Fibroblast of skin of back (primary cell): ENCODE measurements around the gene CYB5RL. TPM values are rescaled to one million over a fixed set of nuclear protein-coding genes. Genes with fewer than 3 reads are reported as not detected.
A peak's percentile ranks its signal among the peaks of the same experiment; 100 is the strongest.
"Not testable (repeated sequence)": the region's sequence is repeated elsewhere in the genome, so short reads cannot be mapped to it uniquely, and the experiment has no call there.

Source experiments
- DNase-seq: peaks from one replicate; pipeline ENCODE4 v3.0.0-alpha.2; 2013
- polyA plus RNA-seq, 2 experiments: library from polyadenylated mRNA; unstranded; fragments of 120-200 nt; gene quantifications; one replicate each; pipeline ENCODE4 v1.2.1, GENCODE V29; 2013; ENCODE audit not compliant: insufficient read length in 2 of 2

Gene CYB5RL, protein sequence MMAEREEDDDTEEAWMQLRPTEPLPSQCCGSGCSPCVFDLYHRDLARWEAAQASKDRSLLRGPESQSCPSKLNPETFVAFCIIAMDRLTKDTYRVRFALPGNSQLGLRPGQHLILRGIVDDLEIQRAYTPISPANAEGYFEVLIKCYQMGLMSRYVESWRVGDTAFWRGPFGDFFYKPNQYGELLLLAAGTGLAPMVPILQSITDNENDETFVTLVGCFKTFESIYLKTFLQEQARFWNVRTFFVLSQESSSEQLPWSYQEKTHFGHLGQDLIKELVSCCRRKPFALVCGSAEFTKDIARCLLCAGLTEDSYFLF
- 4.4 TPM for polyA plus RNA-seq (2013, experiment 1 of 2; ENCODE audit: insufficient read length)
- polyA plus RNA-seq (2013, experiment 2 of 2; ENCODE audit: insufficient read length), result 4.1 TPM

DNA sequence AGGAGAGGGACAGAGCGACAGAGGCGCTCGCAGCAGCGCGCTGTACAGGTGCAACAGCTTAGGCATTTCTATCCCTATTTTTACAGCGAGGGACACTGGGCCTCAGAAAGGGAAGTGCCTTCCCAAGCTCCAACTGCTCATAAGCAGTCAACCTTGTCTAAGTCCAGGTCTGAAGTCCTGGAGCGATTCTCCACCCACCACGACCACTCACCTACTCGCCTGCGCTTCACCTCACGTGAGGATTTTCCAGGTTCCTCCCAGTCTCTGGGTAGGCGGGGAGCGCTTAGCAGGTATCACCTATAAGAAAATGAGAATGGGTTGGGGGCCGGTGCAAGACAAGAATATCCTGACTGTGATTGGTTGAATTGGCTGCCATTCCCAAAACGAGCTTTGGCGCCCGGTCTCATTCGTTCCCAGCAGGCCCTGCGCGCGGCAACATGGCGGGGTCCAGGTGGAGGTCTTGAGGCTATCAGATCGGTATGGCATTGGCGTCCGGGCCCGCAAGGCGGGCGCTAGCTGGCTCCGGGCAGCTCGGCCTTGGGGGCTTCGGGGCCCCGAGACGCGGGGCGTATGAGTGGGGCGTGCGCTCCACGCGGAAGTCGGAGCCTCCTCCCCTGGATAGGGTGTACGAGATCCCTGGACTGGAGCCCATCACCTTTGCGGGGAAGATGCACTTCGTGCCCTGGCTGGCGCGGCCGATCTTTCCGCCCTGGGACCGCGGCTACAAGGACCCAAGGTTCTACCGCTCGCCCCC is at the start of gene CYB5RL, which contains the start of gene MRPL37:
TSS of gene CYB5RL (minus strand) at position 266 of the 754 bp plus-strand sequence. CDS start 4,414 bp downstream, outside the sequence.
TSS of gene MRPL37 (plus strand) at position 403 of the 754 bp plus-strand sequence. CDS start at position 480, 77 bp downstream.
- peak; percentile 98 for DNase-seq

DNA sequence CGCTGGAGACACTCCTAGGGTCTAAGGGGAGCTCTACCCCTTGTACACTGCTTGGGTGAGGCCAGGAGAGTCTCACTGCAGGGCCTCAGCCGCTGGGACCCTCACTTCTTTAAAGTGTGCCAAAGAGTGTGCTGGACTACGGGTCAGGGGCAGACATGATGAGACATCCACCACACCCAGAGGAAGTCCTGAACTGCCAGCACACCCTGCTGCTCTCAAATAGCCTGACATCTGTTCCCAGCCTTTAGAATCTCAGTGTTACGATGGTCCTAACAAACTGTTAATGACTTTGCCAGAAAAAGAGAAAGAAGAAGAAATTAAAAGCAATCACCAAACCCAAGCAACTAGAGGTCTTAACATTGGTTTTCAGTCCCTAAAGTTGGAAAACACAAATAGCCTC is 49.1 kb upstream of the CYB5RL start:
- DNase-seq, result no peak

DNA sequence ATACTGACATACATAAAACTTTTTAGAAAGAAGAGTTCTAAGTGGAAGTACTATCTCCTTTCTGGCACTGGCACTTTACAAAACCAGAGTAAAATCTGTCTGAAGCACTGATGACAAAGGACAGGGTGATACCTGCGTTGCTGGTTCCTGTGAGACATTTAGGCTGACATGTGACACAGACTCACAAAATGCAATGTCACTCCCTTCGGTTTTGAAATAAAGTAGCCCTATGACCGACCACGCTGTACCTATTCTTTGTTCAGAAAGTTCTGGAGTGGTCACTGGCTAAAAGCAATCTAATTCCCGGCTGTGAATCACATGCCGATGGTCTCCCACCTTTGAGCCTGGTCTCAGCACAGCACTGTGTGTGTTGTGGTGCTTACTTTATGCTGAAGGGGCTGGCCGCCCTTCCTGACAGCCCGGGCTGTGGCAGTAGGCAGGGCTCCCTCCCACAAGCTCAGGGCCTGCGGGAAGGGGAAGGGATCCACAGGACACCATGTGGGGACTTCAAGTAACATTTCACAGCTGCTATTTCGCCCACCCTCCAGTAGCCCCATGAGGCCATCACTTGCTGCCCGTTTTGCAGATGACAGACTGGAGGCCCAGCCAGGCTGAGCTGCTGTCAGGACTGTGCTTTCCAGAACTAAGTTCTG is 48.2 kb upstream of the CYB5RL start:
- DNase-seq, result no peak

DNA sequence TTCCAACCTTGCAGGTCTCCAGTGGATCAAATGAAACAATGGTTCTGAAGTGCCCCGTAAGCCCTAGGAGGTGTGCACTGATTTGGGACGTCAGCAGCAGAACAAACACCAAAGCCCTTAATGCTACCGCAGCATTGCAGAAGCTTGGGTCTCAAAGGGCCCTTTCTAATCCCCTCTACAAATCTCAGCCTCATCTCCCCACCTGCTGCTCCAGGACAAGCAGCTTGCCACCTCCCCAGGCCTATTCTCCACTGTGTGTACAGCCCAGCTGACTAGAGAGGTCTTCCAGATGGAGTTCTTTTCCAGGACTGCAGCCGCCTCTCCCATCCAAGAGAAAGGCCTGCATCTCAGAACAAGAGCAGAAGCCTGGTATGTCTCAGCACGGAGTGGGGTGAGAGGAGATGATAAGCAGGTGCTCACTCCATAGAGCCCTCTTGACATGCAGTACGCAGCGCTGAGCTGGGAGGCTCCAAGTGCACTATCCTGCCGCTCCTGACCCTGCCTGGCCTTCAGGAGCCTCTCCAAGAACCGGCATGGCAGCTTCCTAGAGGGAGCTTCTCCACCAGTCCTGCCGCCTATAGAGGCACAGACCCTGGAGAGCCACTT is 46.4 kb upstream of the CYB5RL start:
- no peak for DNase-seq

DNA sequence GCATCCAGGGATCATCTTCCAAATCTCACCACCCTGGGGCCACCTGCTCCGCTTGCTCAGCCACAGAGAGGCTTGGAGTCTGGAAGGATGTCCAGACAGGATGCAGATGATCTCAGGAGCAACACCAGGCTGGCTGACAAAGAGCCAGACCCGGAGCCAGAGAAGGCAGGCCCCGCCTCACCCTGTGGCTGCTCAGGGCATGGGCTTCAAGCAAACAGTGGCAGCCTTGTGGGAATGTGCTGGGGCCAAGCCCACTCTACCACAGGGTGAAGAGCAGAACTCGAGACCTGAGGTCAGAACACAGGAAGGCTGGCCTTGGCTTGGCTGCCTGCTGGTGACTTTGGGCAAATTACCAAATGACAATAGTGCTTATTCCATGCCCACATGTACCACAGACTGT is 45.7 kb upstream of the CYB5RL start:
- no peak for DNase-seq

DNA sequence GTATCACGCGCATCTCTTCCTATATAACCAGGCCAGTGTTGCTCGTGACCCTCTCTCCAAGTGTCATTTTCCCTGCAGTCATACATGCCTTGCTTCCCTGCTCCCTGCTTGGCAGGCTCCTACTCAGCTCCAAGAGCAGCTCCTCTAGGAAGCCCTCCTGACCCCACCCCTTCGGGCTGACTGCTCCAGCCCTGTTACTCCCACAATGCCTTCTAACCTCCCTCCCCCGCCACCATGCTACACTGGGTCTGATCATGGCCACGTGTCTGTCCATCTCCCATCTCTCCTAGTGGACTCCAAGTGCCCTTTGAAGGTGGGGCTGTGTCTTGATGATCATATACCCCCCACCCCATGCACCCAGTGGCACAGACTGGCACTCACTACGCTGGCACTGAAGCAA is 44.8 kb upstream of the CYB5RL start:
- no peak for DNase-seq

DNA sequence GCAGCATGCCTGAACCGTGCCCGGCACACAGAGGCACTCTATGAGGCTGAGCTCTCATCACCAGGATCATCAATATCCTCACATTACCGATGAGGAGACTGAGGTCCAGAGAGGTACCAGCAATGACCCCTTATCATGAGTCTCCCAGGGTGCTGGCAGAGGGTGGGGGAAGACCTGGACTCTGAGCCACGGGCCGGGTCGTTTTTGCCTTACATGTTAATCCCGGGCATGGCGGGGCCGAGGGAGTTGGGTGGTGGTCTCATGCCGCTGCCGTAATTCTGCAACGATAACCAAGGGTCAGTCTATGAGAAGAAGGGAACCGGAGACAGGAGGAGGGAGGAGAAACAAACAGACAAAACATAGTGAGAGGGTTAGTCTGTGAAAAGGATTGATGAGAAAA is 43.2 kb upstream of the CYB5RL start:
- DNase-seq, result no peak

DNA sequence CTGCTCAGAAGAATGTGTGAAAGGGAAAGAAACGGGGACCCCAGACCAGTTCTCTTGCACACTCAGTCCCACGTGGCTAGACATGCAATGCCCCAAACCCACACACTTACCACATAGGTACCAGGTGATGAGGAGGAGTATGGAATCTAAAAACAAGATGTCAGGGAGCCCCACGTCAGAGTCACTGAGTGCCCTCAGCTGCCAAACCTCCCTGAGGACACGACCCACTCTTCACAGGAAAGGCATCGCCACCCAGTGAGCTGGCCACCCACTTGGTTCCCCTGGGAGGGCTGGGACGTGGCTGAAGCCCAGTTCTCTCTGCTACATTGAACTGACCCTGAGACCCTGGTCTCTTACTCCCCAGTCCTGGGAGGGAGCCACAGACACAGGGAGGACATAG is 41.5 kb upstream of the CYB5RL start:
- DNase-seq, result no peak

DNA sequence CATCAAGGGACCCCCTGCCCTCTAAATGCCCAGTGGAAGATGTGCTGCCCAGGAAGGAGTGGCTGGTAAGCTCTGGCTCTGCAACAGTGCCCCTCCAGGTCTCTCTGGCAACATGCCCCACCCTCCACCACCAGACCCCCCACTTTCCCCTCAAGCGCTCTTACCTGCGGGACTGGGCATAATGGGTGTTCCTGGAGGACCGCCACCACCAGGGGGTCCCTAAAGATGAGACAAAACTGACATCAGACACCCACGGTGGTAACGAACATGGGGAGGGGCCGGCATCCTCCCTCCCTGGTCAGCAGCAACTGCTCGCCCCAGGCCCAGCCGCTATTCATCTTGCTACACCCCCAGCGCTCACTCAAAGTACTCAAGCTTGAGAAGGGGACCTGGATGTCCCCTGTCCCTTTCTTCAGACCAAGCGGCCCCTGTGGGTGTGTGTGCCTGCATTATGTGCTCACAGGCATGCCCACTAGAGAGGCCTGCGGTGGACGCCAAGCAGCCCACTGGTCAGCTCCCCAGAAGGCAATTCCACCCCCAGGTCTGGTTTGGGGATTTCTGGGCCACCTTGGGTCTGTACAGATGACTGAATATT is 41.0 kb upstream of the CYB5RL start:
- DNase-seq, result no peak

DNA sequence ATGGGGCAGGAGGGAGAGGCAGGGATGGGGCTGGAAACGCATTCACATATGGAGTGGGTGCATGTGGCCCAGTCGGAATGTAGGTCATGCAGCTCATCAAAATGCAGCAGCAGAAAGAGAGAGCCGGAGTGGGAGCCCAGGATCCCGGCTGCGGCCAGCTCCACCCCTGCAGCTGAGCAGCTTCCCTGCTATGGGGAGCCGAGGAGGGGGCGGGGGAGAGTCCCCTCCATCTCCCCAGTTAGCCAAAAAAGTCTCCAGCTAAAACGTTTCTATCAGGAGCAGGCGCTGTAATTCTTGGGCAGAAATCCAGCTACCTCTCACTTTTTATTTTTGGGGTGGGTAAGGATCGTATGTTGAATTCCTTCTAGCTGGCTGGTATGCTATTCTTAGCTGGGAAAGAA is 39.8 kb upstream of the CYB5RL start:
- DNase-seq, result peak; percentile 22

DNA sequence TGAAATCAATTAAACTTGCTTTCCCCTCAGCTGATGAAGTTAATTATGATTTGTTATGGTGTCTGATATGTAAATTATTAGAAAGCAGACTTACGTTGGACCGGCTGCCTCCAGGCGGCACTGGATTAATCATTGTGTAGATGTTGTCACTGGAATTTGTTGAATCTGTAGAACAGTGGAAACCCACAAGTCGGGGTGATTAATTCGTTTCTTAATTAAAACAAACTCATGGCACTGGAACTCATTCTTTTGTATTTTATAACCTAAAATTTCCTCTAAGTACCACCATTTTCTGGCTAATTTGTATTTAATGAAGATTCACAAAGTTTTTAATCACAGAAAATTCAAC is 39.2 kb upstream of the CYB5RL start:
- no peak for DNase-seq

DNA sequence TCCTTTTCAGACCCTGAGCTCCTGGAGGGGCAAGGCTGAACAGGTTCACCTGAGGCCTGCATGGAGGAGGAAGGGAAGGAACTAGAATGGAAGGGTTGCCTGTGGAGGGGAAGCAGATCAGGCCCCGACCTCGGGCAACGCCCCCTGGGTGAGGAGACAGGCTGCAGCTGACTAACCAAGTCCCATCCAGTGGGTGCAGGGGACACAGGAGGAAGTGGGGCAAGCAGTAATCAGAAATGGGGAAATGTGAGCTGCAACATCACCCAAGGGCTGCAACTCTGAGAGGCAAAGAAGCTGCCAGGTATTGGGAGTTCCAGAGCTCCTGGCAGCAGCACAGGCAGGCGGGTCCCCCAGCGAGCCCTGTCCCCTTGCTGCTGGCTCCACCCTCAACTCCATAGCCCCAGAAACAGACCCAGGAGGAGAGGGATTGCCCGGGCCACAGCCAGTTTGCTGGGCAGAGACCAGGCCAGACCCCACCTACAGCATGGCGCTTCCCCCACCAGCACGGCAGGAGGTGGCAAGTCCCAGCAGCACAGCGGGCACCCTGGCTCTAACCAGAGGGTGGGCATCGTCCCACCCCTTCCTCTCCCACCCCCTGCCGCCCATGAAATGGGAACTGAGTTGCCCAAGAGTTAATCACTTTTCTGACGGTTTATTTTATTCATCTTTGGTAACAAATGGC is 38.7 kb upstream of the CYB5RL start:
- no peak for DNase-seq

DNA sequence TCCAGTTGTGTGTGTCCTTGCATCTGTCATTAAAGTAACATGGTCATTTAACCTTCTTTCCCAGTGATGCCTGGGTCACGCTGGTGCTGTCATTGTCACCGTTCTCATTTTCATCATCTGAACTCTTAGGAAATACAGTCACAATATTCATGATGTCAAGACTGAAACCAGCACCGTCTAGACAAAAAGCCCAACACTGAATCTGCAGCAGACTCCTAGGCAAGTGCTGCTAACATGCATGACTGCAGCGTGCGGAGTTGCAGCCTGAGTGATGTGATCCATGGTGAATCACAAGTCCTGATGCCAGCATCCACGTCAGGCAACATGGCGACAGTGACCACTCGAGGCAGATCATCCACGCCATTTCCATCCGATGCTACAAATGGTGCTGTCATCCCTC is 37.8 kb upstream of the CYB5RL start:
- no peak for DNase-seq

DNA sequence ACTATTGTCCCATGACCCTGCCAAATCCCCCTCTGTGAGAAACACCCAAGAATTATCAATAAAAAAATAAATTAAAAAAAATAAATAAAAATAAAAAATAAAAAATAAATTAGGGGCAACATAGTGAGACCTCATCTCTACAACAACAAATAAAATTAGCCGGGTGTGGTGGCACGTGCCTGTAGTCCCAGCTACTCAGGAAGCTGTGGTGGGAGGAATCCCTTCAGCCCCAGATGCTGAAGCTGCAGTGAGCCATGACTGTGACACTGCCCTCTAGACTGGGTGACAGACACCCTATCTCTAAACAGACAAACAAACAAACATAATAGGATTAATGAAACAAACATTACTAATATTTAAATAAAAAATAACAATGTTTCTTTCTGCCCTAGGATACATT is 34.5 kb upstream of the CYB5RL start:
- no peak for DNase-seq

DNA sequence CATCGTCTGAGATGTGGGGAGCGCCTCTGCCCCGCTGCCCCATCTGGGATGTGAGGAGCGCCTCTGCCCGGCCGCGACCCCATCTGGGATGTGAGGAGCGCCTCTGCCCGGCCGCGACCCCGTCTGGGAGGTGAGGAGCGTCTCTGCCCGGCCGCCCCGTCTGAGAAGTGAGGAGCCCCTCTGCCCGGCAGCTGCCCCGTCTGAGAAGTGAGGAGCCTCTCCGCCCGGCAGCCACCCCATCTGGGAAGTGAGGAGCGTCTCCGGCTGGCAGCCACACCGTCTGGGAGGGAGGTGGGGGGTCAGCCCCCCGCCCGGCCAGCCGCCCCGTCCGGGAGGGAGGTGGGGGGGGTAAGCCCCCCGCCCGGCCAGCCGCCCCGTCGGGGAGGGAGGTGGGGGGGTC is 33.4 kb upstream of the CYB5RL start:
- not testable (repeated sequence) for DNase-seq

DNA sequence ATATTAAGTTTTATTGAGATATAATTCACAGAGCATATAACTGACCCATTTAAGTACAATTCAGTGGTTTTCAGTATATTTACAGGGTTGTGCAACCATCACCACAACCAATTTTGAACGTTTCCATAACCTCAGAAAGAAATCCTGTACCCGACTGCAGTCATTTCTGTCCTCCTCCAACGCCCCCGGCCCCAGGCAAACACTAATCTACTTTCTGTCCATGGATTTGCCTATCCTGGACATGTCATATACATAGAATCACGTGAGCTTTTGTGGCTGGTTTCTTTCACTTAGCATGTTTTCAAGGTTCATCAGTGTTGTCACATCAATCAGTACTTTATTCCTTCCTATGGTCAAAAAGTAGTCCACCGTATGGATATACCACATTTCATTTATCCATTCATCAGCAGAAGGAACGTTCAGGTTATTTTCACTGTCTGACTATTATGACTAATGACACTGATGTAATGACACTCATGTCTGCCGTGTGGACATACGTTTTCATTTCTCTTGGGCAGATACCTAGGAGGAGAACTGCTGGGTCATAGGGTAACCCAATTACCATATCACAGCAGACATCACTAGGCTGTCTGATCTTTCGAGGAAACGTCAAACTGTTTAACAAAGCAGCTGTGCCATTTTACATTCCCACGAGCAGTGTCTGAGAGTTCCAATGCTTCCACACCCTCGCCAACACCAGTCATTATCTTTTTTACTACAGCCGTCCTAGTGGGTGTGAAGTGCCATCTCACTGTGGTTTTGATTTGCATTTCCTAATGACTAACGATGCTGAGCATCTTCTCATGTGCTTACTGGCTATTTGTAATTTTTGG is 30.9 kb upstream of the CYB5RL start:
- no peak for DNase-seq

DNA sequence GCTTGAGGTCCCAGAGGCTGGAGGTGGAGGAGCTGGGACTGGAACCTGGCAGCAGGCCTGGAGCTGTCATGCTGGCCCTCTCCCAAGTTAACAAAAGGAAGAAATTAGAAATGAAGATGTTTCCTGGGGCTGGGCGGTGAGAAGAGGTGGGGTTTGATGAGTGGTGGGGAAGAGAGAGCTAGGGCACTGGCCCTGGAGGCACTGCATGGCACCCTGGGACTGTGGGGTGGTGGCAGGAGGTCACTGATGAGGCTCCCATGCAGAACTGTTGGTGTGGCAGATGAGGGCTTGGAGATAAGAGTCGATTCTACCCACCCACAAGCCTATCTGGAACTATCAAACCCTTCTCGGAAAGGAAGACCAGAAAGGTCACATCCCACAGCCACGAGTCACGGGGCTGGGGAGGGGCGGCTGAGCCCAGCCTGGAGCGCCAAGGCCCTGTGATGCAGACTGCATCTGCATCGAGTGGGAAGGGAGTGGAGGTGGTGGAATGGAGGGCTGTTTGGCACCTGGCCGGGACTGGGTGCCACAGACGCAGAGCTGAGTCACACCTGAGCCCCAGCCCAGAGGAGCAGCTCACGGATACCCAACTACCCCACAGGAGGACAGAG is 29.6 kb upstream of the CYB5RL start:
- peak; percentile 69 for DNase-seq

DNA sequence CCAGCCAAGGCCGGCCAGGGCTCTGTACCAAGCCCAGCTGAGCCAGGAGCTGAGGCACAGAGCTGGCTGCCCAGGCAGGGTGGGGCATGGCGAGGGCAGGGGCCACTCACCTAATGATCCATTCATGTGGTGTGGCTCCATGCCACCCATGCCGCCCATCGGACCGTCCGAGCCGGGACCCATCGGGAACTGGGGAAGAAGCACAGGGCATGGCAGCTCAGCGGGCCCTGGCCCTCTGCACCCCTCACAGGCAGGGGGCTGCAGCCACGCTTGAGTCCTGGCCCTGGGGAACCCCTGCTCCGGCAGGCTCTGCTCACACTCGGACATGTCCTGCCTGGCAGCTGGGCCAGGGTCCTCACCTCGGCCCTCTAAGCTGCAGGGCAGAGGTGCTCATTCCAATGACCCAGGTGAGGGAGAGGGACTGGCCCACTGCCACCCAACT is 28.8 kb upstream of the CYB5RL start:
- DNase-seq, result no peak

DNA sequence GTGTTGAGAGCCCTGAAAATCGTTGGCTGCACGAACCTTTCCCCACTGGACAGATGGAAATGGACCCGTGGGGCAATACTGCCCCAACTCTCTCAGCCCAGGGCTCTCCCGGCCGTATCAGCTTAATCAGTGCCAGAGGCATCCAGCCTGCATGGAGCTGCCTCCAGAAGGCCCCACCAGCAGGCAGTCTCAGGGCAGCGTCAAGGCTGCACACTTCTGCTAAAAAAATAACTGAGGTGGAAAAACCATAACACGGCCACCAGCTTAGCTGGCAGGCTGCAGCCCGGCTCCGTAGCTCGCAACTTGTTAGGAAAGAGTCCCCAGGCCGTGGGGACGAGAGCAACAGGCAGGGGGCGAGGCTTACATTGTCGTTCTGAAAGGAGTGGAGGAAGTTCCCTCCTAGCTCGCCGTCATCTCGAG is 28.1 kb upstream of the CYB5RL start:
- DNase-seq, result peak; percentile 15

DNA sequence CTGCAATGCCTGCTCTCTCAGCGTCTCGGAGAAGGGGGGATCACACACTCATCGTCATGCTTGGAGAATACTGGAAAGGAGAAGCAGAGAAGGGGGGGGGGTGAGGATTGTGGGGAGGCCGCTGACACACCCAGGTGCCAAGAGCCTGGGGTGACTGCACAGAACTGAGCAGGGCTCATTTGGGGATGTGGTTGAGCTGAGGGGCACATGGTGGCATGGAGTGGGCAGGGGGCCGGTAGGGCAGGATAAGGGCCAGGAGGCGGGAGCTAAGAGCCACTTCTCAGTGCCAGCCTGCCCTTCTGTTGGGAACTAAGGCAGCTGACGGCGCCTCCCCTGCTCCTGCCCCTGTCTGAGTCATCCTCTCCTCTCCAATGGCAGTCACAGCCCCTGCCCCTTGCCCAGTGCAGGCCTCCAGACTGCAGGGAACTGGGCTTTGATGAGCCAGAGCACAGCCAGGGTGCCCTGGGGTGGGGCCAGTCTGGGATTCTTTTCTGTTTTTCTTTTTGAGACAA is 27.3 kb upstream of the CYB5RL start:
- DNase-seq, result peak; percentile 80
